Breast epithelium (tissue), 4 donors: Measurements from ENCODE around the gene EML1. TPM values are rescaled to one million over a fixed set of nuclear protein-coding genes. Genes with fewer than 3 reads are reported as not detected.

Source experiments
- DNase-seq, 2 donors: peaks; one replicate each; pipeline ENCODE4 v3.0.0-alpha.2; 2019; ENCODE audit warnings: low spot score in 2 of 2
- H3K27ac ChIP-seq, 2 donors: fragments of 200-600 bp; sonication (generic) in 1 of 2; one replicate each; pipeline ENCODE4 v1.5.1; 2016 to 2019; ENCODE audit warnings: mild to moderate bottlenecking in 1 of 2
- H3K27me3 ChIP-seq, 2 donors: fragments of 200-600 bp; sonication (generic) in 1 of 2; one replicate each; pipeline versions ENCODE4 v1.5.1 to v1.6.0; 2017 to 2019; ENCODE audit warnings: control low read depth in 1 of 2, mild to moderate bottlenecking in 1 of 2
- H3K36me3 ChIP-seq: fragments of 200-600 bp; one replicate; pipeline ENCODE4 v1.5.1; 2019
- H3K4me1 ChIP-seq, 2 donors: fragments of 200-600 bp; sonication (generic); one replicate each; pipeline ENCODE4 v1.5.1; 2016 to 2019; ENCODE audit warnings: control low read depth in 1 of 2
- H3K4me3 ChIP-seq, 3 donors: fragments of 200-600 bp; sonication (generic); 1 replicate in 2 of 3; 2 replicates in 1 of 3; pipeline ENCODE4 v1.5.1; 2016 to 2019; ENCODE audit warnings: mild to moderate bottlenecking in 3 of 3, moderate library complexity in 2 of 3
- H3K9me3 ChIP-seq, 2 donors: fragments of 200-600 bp; sonication (generic) in 1 of 2; one replicate each; pipeline ENCODE4 v1.5.1; 2016 to 2019; ENCODE audit warnings: control low read depth in 1 of 2
- POLR2A ChIP-seq: fragments of 450-650 bp; IDR thresholded peaks from one replicate; pipeline ENCODE4 v1.6.1; 2016; ENCODE audit warnings: antibody characterized with exemption, mild to moderate bottlenecking, moderate library complexity
- POLR2AphosphoS5 ChIP-seq, 3 donors: sonication (generic); formaldehyde crosslinking; IDR thresholded peaks; one replicate each; pipeline ENCODE4 v1.6.1; 2017; ENCODE audit warnings: antibody characterized with exemption in 3 of 3
- intact Hi-C: fragments of 100-400 bp; cut with DNase I; formaldehyde crosslinking; loops from one replicate; pipeline ENCODE4 v1.15.1; 2023; ENCODE audit warnings: low total_unique reads
- total RNA-seq, 3 donors: library from RNA; depleted of rRNA; stranded (reverse); fragments of >200 nt; gene quantifications; one replicate each; pipeline ENCODE4 v1.1.0, GENCODE V29; 2016
- TF ChIP-seq, protein P1 (sequence below), 3 donors: fragments of 450-650 bp; IDR thresholded peaks; one replicate each; pipeline ENCODE4 v1.5.1; 2016 to 2017; ENCODE audit warnings: antibody characterized with exemption in 3 of 3, mild to moderate bottlenecking in 3 of 3, moderate library complexity in 3 of 3

EML1 gene
- total RNA-seq, 3 donors from 2014 or later, result 11.3 to 26.1 (median 25.9) TPM

DNA sequence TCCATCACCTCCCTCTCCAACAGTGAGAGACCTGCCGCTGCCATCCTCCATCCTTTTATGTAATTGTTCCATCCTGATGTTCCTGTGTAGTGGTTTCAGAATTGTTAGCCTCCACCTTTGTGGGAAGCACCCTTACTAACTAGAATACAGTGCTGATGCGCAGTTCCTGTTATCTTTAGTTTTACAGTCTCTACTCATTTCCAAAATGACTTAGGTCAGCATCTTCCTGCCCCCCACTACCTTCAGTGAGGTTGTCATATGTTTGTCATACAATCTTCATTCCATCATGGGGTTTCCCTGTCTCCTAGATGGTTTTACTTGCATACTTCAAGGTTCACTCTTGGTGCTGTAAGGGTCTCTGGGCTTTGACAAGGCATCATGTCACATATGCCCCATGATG, 69.8 kb downstream of the EML1 start:
- no peaks in the 10 kb centered on the region for H3K27me3 ChIP-seq
- H3K27ac ChIP-seq, result no peak overlapping the region
- H3K4me1 ChIP-seq, result no peaks in the 10 kb centered on the region
- H3K9me3 ChIP-seq, result no peaks in the 10 kb centered on the region
- intact Hi-C loops, result no loop called here
- H3K36me3 ChIP-seq, result no peaks in the 10 kb centered on the region
- H3K4me3 ChIP-seq, result no peak overlapping the region
- TF ChIP-seq, protein P1, sequence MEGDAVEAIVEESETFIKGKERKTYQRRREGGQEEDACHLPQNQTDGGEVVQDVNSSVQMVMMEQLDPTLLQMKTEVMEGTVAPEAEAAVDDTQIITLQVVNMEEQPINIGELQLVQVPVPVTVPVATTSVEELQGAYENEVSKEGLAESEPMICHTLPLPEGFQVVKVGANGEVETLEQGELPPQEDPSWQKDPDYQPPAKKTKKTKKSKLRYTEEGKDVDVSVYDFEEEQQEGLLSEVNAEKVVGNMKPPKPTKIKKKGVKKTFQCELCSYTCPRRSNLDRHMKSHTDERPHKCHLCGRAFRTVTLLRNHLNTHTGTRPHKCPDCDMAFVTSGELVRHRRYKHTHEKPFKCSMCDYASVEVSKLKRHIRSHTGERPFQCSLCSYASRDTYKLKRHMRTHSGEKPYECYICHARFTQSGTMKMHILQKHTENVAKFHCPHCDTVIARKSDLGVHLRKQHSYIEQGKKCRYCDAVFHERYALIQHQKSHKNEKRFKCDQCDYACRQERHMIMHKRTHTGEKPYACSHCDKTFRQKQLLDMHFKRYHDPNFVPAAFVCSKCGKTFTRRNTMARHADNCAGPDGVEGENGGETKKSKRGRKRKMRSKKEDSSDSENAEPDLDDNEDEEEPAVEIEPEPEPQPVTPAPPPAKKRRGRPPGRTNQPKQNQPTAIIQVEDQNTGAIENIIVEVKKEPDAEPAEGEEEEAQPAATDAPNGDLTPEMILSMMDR (IDR thresholded peaks at IDR 0.05), result no peak
- TF ChIP-seq POLR2AphosphoS5 (IDR thresholded peaks at IDR 0.05) (no peak), POLR2A (no peak)
- no peak for DNase-seq

DNA sequence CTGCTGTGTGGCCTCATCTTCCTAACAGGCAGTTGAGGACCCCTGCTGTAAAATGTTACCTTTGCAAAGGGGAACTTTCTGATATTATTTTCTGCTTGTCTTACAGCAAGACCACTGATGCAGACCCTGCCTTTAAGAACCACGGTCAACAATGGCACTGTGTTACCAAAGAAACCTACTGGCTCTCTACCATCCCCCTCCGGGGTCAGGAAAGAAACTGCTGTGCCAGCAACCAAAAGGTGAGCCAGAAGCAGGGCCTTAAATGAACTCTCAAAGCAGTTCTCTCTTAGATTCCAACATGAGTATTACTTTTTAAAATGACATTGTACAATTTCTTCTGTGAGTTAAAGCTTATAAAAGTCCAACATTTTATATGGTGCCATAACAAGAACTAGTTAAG, 72.2 kb downstream of the EML1 start:
- Histone ChIP-seq H3K27ac (no peak overlapping the region), H3K9me3 (no peaks in the 10 kb centered on the region), H3K36me3 (no peaks in the 10 kb centered on the region), H3K4me1 (no peaks in the 10 kb centered on the region), H3K4me3 (no peak overlapping the region), H3K27me3 (no peaks in the 10 kb centered on the region)
- intact Hi-C loops, result no loop called here
- DNase-seq, result no peak
- no peak for TF ChIP-seq POLR2AphosphoS5 (IDR thresholded peaks at IDR 0.05)
- no peak for TF ChIP-seq POLR2A
- TF ChIP-seq, protein P1 (IDR thresholded peaks at IDR 0.05), result no peak

DNA sequence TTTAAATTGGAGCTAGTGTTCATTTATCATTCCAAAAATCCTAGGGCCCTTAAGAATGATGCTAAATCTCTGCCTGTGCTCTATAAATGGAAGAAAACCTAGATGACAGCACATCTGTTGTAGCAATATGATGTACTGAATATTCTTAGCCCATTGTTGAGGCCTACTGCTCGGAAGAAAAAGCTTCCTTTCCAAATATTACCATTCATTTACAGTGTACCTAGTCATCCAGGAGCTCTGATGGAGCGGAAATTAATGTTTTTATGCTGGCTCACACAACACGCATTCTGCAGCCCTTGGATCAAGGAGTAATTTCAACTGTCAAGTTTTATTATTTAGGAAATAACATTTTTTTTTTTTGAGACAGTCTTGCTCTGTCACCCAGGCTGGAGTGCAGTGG, 77.4 kb downstream of the EML1 start:
- Histone ChIP-seq H3K9me3 (no peaks in the 10 kb centered on the region), H3K27me3 (no peaks in the 10 kb centered on the region), H3K4me3 (no peak overlapping the region), H3K27ac (no peak overlapping the region), H3K36me3 (no peaks in the 10 kb centered on the region), H3K4me1 (no peaks in the 10 kb centered on the region)
- intact Hi-C loops, result no loop called here
- TF ChIP-seq, protein P1 (IDR thresholded peaks at IDR 0.05), result no peak
- TF ChIP-seq POLR2A (no peak), POLR2AphosphoS5 (IDR thresholded peaks at IDR 0.05) (no peak)
- DNase-seq, result no peak

DNA sequence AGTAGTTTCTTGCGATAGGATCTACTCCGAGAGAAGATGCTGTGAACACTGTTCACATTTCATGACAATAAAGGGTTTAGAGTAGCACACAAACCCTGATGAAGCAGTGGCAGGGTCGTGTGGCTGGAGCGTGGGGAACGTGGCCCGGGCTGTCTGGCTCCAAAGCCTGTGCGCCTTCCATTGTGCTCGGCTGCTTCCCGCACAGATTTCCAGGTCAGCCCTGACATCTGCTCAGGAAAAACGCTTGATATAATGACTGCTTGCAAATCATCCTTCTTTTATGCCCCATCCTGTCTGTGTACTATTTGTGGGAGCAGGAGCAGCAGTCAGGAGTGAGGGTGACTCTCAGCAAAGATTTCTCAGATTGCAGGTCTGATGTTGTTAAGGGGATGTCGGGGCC, 78.6 kb downstream of the EML1 start:
- Histone ChIP-seq H3K27ac (no peak overlapping the region), H3K4me3 (no peak overlapping the region), H3K9me3 (no peaks in the 10 kb centered on the region), H3K36me3 (no peaks in the 10 kb centered on the region), H3K27me3 (no peaks in the 10 kb centered on the region), H3K4me1 (no peaks in the 10 kb centered on the region)
- intact Hi-C loops, result no loop called here
- no peak for TF ChIP-seq POLR2AphosphoS5 (IDR thresholded peaks at IDR 0.05)
- no peak for TF ChIP-seq POLR2A
- TF ChIP-seq, protein P1 (IDR thresholded peaks at IDR 0.05), result no peak
- DNase-seq, result no peak

DNA sequence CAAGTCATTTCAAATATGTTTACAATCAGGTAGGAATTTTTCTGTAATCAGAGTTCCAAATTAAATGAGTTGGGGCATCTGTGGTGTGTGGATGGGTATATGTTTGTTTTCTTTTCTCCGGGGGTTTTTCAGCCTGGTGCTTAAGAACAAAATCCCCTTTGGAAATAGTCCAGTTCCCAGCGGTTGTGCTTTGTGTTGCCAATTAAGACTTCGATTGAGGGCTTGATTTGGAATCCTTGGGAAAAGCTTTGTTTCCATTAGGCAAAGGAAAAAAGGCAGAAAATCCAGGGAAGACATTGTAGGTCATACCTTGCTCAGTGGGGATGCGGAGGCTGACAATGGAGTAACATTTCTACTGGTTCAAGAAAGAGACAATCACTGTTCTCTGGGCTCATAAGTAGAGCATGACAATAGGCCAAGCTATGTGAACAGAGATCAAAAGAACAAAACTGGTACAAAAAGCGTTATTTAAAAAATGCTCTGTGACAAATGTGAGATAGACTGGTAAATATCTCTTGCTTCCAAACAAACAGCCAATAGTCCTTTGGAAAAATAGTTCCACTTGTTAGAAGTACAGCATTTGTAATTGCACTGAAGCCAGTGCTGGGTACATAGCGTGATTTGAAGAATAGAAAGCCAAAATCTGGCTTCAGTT, 79.7 kb downstream of the EML1 start:
- intact Hi-C loops, result no loop called here

More for the DNA sequence above, 79.7 kb downstream of the EML1 start:
- Histone ChIP-seq H3K4me1 (no peaks in the 10 kb centered on the region), H3K27ac (no peak overlapping the region), H3K27me3 (no peaks in the 10 kb centered on the region), H3K4me3 (no peak overlapping the region), H3K36me3 (no peaks in the 10 kb centered on the region), H3K9me3 (no peaks in the 10 kb centered on the region)
- DNase-seq, result no peak
- TF ChIP-seq, protein P1 (IDR thresholded peaks at IDR 0.05), result no peak
- no peak for TF ChIP-seq POLR2A
- no peak for TF ChIP-seq POLR2AphosphoS5 (IDR thresholded peaks at IDR 0.05)
